HL-60 (cell line): ENCODE results near the gene LRCH4.
A peak's percentile ranks its signal among the peaks of the same experiment; 100 is the strongest.

ENCODE experiments used
- DNase-seq, 2 experiments: peaks; one replicate each; pipeline ENCODE4 v3.0.0-alpha.2; 2010 to 2020; ENCODE audit warnings: low read depth in 1 of 2, low spot score in 1 of 2
- H3K27ac ChIP-seq: fragments of 250-450 bp; sonication (Bioruptor Pico); replicated peaks from 2 replicates; pipeline ENCODE4 v1.5.1; 2020; ENCODE audit warnings: mild to moderate bottlenecking, moderate library complexity
- H3K27me3 ChIP-seq: fragments of 250-450 bp; sonication (Bioruptor Pico); 2 replicates; pipeline ENCODE4 v1.5.1; 2021; ENCODE audit warnings: mild to moderate bottlenecking, moderate library complexity; ENCODE audit not compliant: insufficient read depth, poor library complexity, severe bottlenecking
- H3K4me3 ChIP-seq: replicated peaks from 2 replicates; pipeline ENCODE4 v1.5.1; 2011; ENCODE audit warnings: mild to moderate bottlenecking, control low read depth, low read length; ENCODE audit not compliant: insufficient read depth
- CTCF ChIP-seq: IDR thresholded peaks from one replicate; pipeline ENCODE4 v1.5.1; 2011; ENCODE audit warnings: low read length, control low read depth, inconsistent platforms; ENCODE audit not compliant: insufficient read depth
- GABPA ChIP-seq: IDR thresholded peaks from 2 replicates; pipeline ENCODE4 v1.6.1; 2012; ENCODE audit warnings: low read depth
- POLR2AphosphoS5 ChIP-seq: IDR thresholded peaks from 2 replicates; pipeline ENCODE4 v1.6.1; 2012; ENCODE audit warnings: low read depth
- REST ChIP-seq: IDR thresholded peaks from 2 replicates; pipeline ENCODE4 v1.6.1; 2012; ENCODE audit warnings: low read depth; ENCODE audit not compliant: insufficient replicate concordance
- SPI1 ChIP-seq: IDR thresholded peaks from 2 replicates; pipeline ENCODE4 v1.6.1; 2012; ENCODE audit warnings: low read depth, mild to moderate bottlenecking, borderline replicate concordance

The LRCH4 gene

GRCh38 chr7:100629117-100629716 lies 43.3 kb upstream of the LRCH4 start:
- H3K4me3 ChIP-seq = no peak overlapping the region
- H3K27ac ChIP-seq = no peak overlapping the region
- no peaks in the 10 kb centered on the region for H3K27me3 ChIP-seq
- peak in 1 of 2 experiments; percentile 44 for DNase-seq
- TF ChIP-seq CTCF = no peak
- TF ChIP-seq SPI1 = no peak
- TF ChIP-seq POLR2AphosphoS5 = no peak
- TF ChIP-seq GABPA = no peak
- no peak for TF ChIP-seq REST

- no peak overlapping the region for H3K27ac ChIP-seq
- DNase-seq = no peak
- no peak for TF ChIP-seq CTCF
- no peak for TF ChIP-seq SPI1
- no peaks in the 10 kb centered on the region for H3K27me3 ChIP-seq
- peak overlapping the region; percentile 29 for H3K4me3 ChIP-seq
Observed at GRCh38 chr7:100627238-100627549, 41.3 kb upstream of the LRCH4 start.

- Histone ChIP-seq H3K4me3 (peak overlapping the region; percentile 29), H3K27ac (no peak overlapping the region)
Observed at GRCh38 chr7:100626530-100627237, 40.8 kb upstream of the LRCH4 start.

More at GRCh38 chr7:100626530-100627237, 40.8 kb upstream of the LRCH4 start:
- H3K27me3 ChIP-seq = no peaks in the 10 kb centered on the region
- peak; percentile 74 to 76 for DNase-seq
- TF ChIP-seq GABPA (no peak), POLR2AphosphoS5 (no peak), SPI1 (no peak), CTCF (no peak), REST (no peak)
